GM19035 (cell line): Measurements from ENCODE around the gene EXD3.
"Not testable (repeated sequence)": the region's sequence is repeated elsewhere in the genome, so short reads cannot be mapped to it uniquely, and the experiment has no call there.

ENCODE experiments used
- ATAC-seq: cut with Tn5 transposase; IDR thresholded peaks from one replicate; pipeline ENCODE4 v1.9.1; 2021; ENCODE audit not compliant: unreplicated experiment

EXD3 gene

GRCh38 chr9:137348769-137349470 lies 74.0 kb downstream of the EXD3 start:
- no peak for ATAC-seq

GRCh38 chr9:137347928-137348327 lies 75.0 kb downstream of the EXD3 start:
- ATAC-seq = no peak

- no peak for ATAC-seq
Observed at GRCh38 chr9:137342482-137342881, 80.5 kb downstream of the EXD3 start.

- no peak for ATAC-seq
Observed at GRCh38 chr9:137341227-137341626, 81.7 kb downstream of the EXD3 start.

- ATAC-seq = not testable (repeated sequence)
Observed at GRCh38 chr9:137339908-137340462, 83.0 kb downstream of the EXD3 start.

- ATAC-seq = no peak
Observed at GRCh38 chr9:137339045-137339907, 83.7 kb downstream of the EXD3 start.

- ATAC-seq = no peak
Observed at GRCh38 chr9:137336735-137337134, 86.2 kb downstream of the EXD3 start.

GRCh38 chr9:137333016-137333671 lies 89.8 kb downstream of the EXD3 start:
- no peak for ATAC-seq

- ATAC-seq = no peak
Observed at GRCh38 chr9:137331929-137332328, 91.0 kb downstream of the EXD3 start.

- no peak for ATAC-seq
Observed at GRCh38 chr9:137330689-137331088, 92.3 kb downstream of the EXD3 start.

- ATAC-seq = not testable (repeated sequence)
Observed at GRCh38 chr9:137329590-137329989, 93.4 kb downstream of the EXD3 start.

GRCh38 chr9:137327641-137328550 lies 95.1 kb downstream of the EXD3 start:
- ATAC-seq = not testable (repeated sequence)

- no peak for ATAC-seq
Observed at GRCh38 chr9:137326445-137327065, 96.4 kb downstream of the EXD3 start.

GRCh38 chr9:137325799-137326198 lies 97.2 kb downstream of the EXD3 start:
- ATAC-seq = no peak

- no peak for ATAC-seq
Observed at GRCh38 chr9:137325124-137325523, 97.8 kb downstream of the EXD3 start.

- ATAC-seq = no peak
Observed at GRCh38 chr9:137323531-137324331, 99.2 kb downstream of the EXD3 start.

- no peak for ATAC-seq
Observed at GRCh38 chr9:137321726-137322361, 101.1 kb downstream of the EXD3 start.

GRCh38 chr9:137320555-137321384 lies 102.2 kb downstream of the EXD3 start:
- ATAC-seq = no peak
